ENCODE results near the gene PPHLN1. TPM values are rescaled to one million over a fixed set of nuclear protein-coding genes. Genes with fewer than 3 reads are reported as not detected.
A peak's percentile ranks its signal among the peaks of the same experiment; 100 is the strongest.

PPHLN1 gene
- total and polyA plus RNA-seq, 5 donors: 39.2 to 48.8 (median 42.4) TPM

DNA sequence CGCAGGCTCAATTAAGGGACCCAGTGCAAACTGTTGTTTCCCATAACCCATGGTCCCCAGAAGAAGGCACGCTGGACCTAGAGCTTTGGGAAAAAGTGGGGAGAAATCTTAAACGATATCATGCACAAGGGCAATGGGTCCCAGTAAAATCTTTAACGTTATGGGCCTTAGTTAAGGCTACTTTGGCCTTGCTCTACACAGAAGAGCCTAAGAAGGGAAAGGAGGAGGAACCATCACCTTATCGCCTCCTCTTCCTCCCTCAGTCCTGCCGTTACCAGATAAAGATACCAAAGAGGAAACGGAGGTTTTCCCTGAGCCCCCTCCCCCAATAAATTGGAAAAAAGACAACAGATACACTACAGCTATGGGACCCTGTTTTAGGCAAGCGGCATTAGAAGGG, 116.9 kb downstream of the PPHLN1 start:
- intact Hi-C loops (cut with DNase I): no loop called here
- Histone ChIP-seq H3K9me3 (ENCODE audit: control insufficient read depth, low read length) (no peaks in the 10 kb centered on the region), H3K27ac (ENCODE audit: low read length) (no peak overlapping the region), H3K27me3 (ENCODE audit: control insufficient read depth, insufficient read depth) (no peaks in the 10 kb centered on the region), H3K4me3 (ENCODE audit: low read length) (no peak overlapping the region), H3K4me1 (ENCODE audit: control insufficient read depth, insufficient read depth, low read length) (no peaks in the 10 kb centered on the region)
- DNase-seq: no peak
- WGBS: 87% methylated on average over 8 of the region's 8 CpGs
- no peak for ATAC-seq

DNA sequence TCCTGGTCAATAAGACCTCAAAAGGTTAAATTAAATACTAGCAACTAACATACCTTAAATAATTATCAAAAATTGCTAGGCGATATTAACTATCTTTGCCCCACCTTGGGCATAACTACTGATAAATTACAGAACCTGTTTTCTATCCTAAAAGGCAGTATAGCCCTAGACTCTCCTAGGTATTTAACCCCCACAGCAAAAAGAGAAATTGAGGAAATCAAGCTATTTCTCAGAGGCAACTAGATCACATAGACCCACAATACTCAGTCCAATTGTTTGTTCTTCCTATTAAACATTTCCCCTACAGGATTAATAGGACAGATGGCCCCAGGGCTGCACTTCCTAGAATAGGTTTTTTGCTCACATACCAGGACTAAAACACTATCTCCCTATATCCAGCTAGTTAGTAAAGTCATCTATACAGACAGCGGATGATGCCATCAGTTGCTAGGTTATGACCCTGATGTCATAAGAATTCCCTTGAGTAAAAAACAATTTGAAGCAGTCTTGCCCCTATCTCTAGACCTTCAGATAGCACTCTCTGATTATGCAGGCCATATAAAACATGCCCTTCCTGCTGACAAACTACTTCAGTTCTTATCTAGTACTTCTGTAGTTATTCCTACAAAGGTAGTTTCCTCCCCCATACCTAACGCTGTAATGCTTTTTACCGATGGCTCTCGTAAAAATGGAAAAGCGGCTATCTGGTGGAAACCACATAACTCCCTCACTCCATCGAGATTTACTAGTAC, 118.4 kb downstream of the PPHLN1 start:
- H3K9me3 ChIP-seq (ENCODE audit: control insufficient read depth, low read length): no peaks in the 10 kb centered on the region
- WGBS: 97% methylated on average over 7 of the region's 7 CpGs
- H3K4me3 ChIP-seq (ENCODE audit: low read length): no peak overlapping the region
- no peaks in the 10 kb centered on the region for H3K4me1 ChIP-seq (ENCODE audit: control insufficient read depth, insufficient read depth, low read length)
- no peak for ATAC-seq
- intact Hi-C loops (cut with DNase I): no loop called here
- no peaks in the 10 kb centered on the region for H3K27me3 ChIP-seq (ENCODE audit: control insufficient read depth, insufficient read depth)
- DNase-seq: no peak
- H3K27ac ChIP-seq (ENCODE audit: low read length): no peak overlapping the region

DNA sequence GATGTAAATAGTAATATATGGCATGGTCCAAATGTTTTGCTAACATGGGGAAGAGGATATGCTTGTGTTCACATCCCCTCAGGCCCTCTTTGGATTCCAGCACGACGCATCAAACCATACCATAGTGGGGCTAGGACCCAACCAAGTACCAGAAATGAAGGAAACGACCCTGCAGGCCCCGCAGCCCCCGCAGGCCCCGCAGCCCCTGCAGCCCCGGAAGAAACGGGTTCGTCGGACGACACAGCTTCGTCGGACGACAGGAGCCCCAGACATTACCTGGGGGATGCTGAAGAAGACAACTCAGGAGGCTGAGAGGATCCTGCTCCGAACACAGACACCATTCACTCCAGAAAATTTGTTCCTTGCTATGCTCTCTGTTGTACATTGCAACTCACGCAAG, 119.9 kb downstream of the PPHLN1 start:
- no peak overlapping the region for H3K4me3 ChIP-seq (ENCODE audit: low read length)
- no peaks in the 10 kb centered on the region for H3K9me3 ChIP-seq (ENCODE audit: control insufficient read depth, low read length)
- intact Hi-C loops (cut with DNase I): no loop called here
- no peaks in the 10 kb centered on the region for H3K27me3 ChIP-seq (ENCODE audit: control insufficient read depth, insufficient read depth)
- H3K27ac ChIP-seq (ENCODE audit: low read length): no peak overlapping the region
- H3K4me1 ChIP-seq (ENCODE audit: control insufficient read depth, insufficient read depth, low read length): no peaks in the 10 kb centered on the region
- ATAC-seq (no peak), DNase-seq (no peak)
- WGBS: 97% methylated on average over 16 of the region's 16 CpGs

DNA sequence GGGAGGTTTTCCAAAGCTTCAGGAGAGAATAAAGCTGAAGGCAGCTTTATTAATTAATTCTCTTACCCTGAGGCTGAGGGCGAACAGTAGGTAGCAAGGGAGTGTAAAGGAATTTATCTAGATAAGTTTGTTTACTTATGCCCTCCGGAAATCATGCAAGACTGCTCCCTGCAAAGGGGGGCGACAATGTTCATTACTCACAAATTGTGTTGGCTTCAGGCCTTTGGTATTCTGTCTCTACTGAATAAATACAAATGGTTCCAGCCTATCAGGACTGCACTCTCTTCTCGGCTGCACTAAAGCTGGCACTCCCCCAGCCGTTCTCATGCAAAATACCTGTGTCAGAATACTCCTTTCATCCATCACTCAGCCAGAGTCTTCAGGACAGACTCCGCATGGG, 120.8 kb downstream of the PPHLN1 start:
- Histone ChIP-seq H3K27me3 (ENCODE audit: control insufficient read depth, insufficient read depth) (no peaks in the 10 kb centered on the region), H3K4me3 (ENCODE audit: low read length) (no peak overlapping the region)
- intact Hi-C loops (cut with DNase I): no loop called here

DNA sequence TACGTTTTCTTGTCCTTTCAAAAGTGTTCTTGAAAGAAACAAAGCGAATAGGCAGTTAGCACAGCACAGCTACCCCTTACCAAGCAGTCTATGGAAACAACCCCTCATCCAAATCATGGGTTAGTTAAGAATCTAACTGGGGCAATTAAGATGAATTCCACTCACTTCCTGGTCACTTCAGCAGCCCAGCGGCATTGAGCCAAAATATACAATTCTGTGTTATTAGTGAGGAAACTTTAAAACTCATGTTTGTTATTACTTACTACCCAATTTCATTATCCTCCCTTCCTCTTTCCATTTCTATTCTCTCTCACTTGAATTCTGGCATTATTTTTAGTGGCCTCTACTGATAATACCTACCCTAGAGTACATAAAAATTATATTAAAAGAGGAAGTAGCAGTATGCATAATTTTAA, 121.4 kb downstream of the PPHLN1 start:
- ATAC-seq: peak in 1 of 2 donors; percentile 55
- intact Hi-C loops (cut with DNase I): no loop called here
- 54% methylated on average over 3 of the region's 3 CpGs for WGBS

More for the DNA sequence above, 120.8 kb downstream of the PPHLN1 start:
- Histone ChIP-seq H3K27ac (ENCODE audit: low read length) (no peak overlapping the region), H3K4me1 (ENCODE audit: control insufficient read depth, insufficient read depth, low read length) (no peaks in the 10 kb centered on the region), H3K9me3 (ENCODE audit: control insufficient read depth, low read length) (no peaks in the 10 kb centered on the region)
- peak in 1 of 2 donors; percentile 49 for ATAC-seq
- 35% methylated on average over 6 of the region's 6 CpGs for WGBS
- DNase-seq: no peak

DNA sequence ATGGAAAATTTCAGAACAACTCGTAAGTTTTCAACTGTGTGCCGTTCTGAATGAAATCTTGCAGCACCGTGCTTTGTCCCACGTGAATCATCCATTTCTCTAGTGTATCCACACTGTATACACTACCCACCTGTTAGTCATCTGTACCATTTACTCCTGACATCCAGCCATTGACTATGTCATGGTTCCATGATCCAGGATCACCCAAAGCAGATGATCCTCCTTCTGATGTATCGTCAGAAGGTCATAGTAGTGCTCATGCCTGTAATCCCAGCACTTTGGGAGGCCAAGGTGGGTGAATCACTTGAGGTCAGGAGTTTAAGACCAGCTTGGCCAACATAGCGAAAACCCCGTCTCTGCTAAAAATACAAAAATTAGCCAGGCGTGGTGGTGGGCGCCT, 122.9 kb downstream of the PPHLN1 start:
- ATAC-seq (no peak), DNase-seq (no peak)
- no peaks in the 10 kb centered on the region for H3K9me3 ChIP-seq (ENCODE audit: control insufficient read depth, low read length)
- intact Hi-C loops (cut with DNase I): no loop called here
- H3K27ac ChIP-seq (ENCODE audit: low read length): no peak overlapping the region
- no peaks in the 10 kb centered on the region for H3K27me3 ChIP-seq (ENCODE audit: control insufficient read depth, insufficient read depth)
- no peaks in the 10 kb centered on the region for H3K4me1 ChIP-seq (ENCODE audit: control insufficient read depth, insufficient read depth, low read length)
- 98% methylated on average over 9 of the region's 9 CpGs for WGBS
- no peak overlapping the region for H3K4me3 ChIP-seq (ENCODE audit: low read length)

More for the DNA sequence above, 121.4 kb downstream of the PPHLN1 start:
- no peaks in the 10 kb centered on the region for H3K27me3 ChIP-seq (ENCODE audit: control insufficient read depth, insufficient read depth)
- no peak overlapping the region for H3K27ac ChIP-seq (ENCODE audit: low read length)
- H3K4me3 ChIP-seq (ENCODE audit: low read length): no peak overlapping the region
- no peak for DNase-seq
- H3K4me1 ChIP-seq (ENCODE audit: control insufficient read depth, insufficient read depth, low read length): no peaks in the 10 kb centered on the region
- H3K9me3 ChIP-seq (ENCODE audit: control insufficient read depth, low read length): no peaks in the 10 kb centered on the region

DNA sequence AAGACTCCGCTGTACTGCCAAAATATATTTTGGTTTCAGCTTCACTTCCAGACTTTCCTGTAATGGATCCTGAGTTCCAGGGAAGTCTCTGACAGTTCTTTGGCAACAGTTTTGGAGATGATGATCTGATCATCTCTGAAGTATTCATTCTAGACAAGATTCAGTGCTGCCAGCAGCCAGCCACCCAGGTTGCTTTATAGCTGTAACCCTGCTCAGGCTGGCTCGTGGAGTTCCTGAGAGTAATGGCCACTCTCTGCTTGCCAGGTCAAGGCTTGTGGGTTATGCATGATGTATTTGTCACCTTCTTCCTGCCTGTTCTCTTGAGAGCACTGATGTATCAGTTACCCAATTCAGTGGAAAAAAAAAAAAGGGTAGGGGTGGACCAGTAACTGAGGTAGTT, 124.3 kb downstream of the PPHLN1 start:
- no peak for DNase-seq
- Histone ChIP-seq H3K27ac (ENCODE audit: low read length) (no peak overlapping the region), H3K27me3 (ENCODE audit: control insufficient read depth, insufficient read depth) (no peaks in the 10 kb centered on the region), H3K4me3 (ENCODE audit: low read length) (no peak overlapping the region), H3K9me3 (ENCODE audit: control insufficient read depth, low read length) (no peaks in the 10 kb centered on the region), H3K4me1 (ENCODE audit: control insufficient read depth, insufficient read depth, low read length) (no peaks in the 10 kb centered on the region)
- ATAC-seq: peak; percentile 43 to 53
- intact Hi-C loops (cut with DNase I): no loop called here
- 55% methylated on average over 2 of the region's 2 CpGs for WGBS

DNA sequence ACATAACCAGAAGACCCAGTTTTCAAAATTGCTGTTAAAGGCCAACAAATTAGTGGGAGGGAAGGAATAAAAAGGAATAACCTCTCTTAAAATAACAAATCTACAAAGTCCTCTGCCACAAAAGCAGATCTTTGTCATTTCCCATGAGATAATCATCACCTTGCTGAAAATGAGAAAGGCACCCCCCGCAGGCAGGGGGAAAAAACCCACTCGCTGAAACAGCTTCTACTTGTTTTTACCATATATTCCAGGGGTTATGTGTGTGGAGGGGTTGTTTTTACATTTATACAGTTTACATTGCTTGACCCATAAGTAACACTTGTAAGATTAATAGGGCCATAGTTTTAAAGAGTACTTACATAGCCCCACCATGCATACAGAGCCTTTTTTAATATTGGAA, 132.6 kb downstream of the PPHLN1 start:
- Histone ChIP-seq H3K4me3 (ENCODE audit: low read length) (no peak overlapping the region), H3K27ac (ENCODE audit: low read length) (no peak overlapping the region), H3K9me3 (ENCODE audit: control insufficient read depth, low read length) (no peaks in the 10 kb centered on the region), H3K27me3 (ENCODE audit: control insufficient read depth, insufficient read depth) (no peaks in the 10 kb centered on the region), H3K4me1 (ENCODE audit: control insufficient read depth, insufficient read depth, low read length) (no peaks in the 10 kb centered on the region)
- 86% methylated on average over 2 of the region's 2 CpGs for WGBS
- DNase-seq: no peak
- intact Hi-C loops (cut with DNase I): no loop called here
- ATAC-seq: no peak

DNA sequence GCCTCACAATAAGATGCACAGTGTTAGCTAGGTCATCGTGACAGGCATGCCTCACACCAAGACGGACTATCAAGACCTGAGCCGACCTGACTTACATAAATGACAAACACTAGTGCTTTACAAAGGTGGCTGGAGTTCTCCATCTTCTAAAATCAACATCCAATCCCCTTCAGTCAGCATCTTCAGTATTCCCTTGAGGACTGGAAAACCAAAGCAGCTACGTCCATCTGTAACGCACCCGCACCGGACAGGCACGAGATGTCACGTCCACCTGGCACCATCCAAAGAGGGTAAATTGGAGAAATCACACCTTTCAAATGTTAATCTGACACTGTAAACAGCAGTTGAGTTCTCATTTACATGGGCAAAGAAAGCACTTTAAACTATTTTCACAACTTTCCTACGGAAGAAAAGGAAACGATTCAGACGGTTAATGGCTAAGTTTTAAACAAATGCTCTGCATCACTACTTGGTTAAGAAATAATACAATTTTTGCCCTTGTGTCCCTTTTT, 133.4 kb downstream of the PPHLN1 start:
- Histone ChIP-seq H3K27me3 (ENCODE audit: control insufficient read depth, insufficient read depth) (no peaks in the 10 kb centered on the region), H3K4me3 (ENCODE audit: low read length) (no peak overlapping the region), H3K27ac (ENCODE audit: low read length) (no peak overlapping the region), H3K4me1 (ENCODE audit: control insufficient read depth, insufficient read depth, low read length) (no peaks in the 10 kb centered on the region), H3K9me3 (ENCODE audit: control insufficient read depth, low read length) (no peaks in the 10 kb centered on the region)
- WGBS: 87% methylated on average over 12 of the region's 12 CpGs
- no peak for DNase-seq
- intact Hi-C loops (cut with DNase I): no loop called here
- ATAC-seq: no peak

DNA sequence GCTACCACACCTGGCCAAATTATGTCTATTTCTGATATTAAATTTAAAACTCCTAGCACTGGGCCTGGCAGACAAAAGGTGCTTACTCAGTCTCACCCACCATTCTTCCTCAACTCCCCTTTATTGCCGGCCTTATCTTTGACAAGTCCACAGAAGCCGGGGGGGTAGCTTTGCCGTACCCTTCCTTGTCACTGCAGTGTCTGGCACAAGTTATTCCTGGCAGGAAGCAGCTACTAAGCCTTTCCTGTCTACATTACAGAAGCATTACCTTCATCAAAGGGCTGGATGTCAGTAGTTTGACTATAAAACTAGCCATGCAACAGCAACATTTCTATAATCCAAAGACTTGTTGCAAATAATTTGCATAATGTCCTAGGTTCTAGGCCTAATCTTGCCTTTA, 136.5 kb downstream of the PPHLN1 start:
- intact Hi-C loops (cut with DNase I): no loop called here
- no peaks in the 10 kb centered on the region for H3K27me3 ChIP-seq (ENCODE audit: control insufficient read depth, insufficient read depth)
- H3K4me3 ChIP-seq (ENCODE audit: low read length): no peak overlapping the region
- H3K27ac ChIP-seq (ENCODE audit: low read length): no peak overlapping the region
- DNase-seq (no peak), ATAC-seq (peak in 1 of 2 donors; percentile 30)
- H3K9me3 ChIP-seq (ENCODE audit: control insufficient read depth, low read length): no peaks in the 10 kb centered on the region
- peaks cover 5% of the 10 kb centered on the region for H3K4me1 ChIP-seq (ENCODE audit: control insufficient read depth, insufficient read depth, low read length)
- WGBS: 29% methylated on average over 3 of the region's 3 CpGs

DNA sequence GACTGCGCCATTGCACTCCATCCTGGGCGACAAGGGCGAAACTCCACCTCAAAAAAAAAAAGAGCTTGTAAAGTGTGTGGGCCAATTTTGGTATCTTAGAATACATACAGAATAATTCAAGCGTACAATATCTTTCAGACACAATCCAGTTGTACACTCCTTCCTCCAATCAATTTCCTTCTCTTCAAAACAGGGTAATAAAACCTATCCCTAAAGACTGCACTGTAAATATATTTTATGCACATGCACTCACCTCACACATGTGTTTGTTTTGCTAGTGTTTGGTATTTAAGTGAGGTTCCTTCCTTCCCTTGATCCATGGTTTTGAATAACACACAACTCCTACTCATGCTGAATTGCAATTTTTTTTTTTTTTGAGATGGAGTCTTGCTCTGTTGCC, 137.7 kb downstream of the PPHLN1 start:
- WGBS: 100% methylated on average over 4 of the region's 4 CpGs
- Histone ChIP-seq H3K9me3 (ENCODE audit: control insufficient read depth, low read length) (no peaks in the 10 kb centered on the region), H3K27ac (ENCODE audit: low read length) (no peak overlapping the region), H3K27me3 (ENCODE audit: control insufficient read depth, insufficient read depth) (no peaks in the 10 kb centered on the region), H3K4me1 (ENCODE audit: control insufficient read depth, insufficient read depth, low read length) (peaks cover 5% of the 10 kb centered on the region), H3K4me3 (ENCODE audit: low read length) (no peak overlapping the region)
- no peak for DNase-seq
- no peak for ATAC-seq
- intact Hi-C loops (cut with DNase I): no loop called here

Data from right cardiac atrium (tissue), 5 donors.